Measurements from ENCODE around the gene CENPF.

- no peak for TF ChIP-seq CTCF (IDR thresholded peaks at IDR 0.05)
- no peak for TF ChIP-seq POLR2A (IDR thresholded peaks at IDR 0.05)
Observed at GRCh38 chr1:214588963-214589597, 13.9 kb upstream of the CENPF start.

Measured in esophagus squamous epithelium (tissue), 4 donors.